Measurements from ENCODE around the gene MPP3. TPM values are rescaled to one million over a fixed set of nuclear protein-coding genes. Genes with fewer than 3 reads are reported as not detected.

MPP3 gene, protein sequence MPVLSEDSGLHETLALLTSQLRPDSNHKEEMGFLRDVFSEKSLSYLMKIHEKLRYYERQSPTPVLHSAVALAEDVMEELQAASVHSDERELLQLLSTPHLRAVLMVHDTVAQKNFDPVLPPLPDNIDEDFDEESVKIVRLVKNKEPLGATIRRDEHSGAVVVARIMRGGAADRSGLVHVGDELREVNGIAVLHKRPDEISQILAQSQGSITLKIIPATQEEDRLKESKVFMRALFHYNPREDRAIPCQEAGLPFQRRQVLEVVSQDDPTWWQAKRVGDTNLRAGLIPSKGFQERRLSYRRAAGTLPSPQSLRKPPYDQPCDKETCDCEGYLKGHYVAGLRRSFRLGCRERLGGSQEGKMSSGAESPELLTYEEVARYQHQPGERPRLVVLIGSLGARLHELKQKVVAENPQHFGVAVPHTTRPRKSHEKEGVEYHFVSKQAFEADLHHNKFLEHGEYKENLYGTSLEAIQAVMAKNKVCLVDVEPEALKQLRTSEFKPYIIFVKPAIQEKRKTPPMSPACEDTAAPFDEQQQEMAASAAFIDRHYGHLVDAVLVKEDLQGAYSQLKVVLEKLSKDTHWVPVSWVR
- 10 to 100 TPM in 1 of 4 donors, 1 to 10 TPM in 3; 5.1 to 10.8 (median 7.8) TPM for total RNA-seq

DNA sequence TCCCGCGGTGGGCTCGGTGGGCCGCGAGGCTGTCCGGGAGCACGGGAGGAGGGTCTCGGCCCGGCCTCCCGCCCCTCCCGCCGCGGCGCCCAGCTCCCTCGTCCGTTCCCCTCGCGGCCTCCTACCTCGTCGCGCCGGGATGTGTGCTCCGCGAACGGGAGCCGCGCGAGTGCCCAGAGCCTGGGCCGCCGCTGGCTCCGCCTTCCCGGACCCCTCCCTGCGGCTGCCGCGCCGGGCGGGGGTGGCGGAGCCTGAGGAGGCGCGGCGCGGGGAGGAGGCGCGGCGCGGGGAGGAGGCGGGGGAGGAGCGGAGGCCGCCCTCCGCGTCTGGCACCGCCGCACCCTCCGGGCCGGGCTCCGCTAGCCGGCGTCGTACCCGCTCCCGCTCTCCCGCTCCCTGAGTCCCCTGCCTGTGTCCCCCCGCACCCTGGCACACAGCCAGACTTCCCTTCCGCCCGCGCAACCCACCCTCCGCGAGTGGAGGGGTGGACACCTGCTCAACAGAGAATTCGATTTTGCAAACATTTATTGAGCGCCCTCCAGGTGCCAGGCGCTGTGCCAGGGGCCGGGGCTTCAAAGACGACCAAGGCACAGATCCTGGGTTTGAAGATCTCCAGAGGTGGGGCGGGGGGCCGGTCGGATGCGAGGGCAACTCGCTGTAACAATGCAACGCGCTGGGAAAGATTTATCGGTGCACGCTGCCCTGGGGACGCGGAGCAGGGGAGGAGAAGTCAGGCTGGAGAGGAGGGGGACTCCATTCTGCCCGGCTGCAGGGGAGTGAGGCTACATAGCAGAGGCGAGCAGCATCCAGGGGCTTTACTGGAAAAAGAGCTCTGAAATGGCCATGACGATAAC, at the start of gene MPP3:
Gene MPP3, minus strand, starts transcription at position 171 of the 854 bp plus-strand sequence. CDS start 1,240 bp downstream, outside the sequence.
- H3K4me3 ChIP-seq, result peak within 1 kb of the TSS; percentile 50 to 95
- ATAC-seq, result peak; percentile 94
- H3K4me1 ChIP-seq, result peaks cover 0 to 30% (median 6%) of the 10 kb centered on the region in 3 donors

DNA sequence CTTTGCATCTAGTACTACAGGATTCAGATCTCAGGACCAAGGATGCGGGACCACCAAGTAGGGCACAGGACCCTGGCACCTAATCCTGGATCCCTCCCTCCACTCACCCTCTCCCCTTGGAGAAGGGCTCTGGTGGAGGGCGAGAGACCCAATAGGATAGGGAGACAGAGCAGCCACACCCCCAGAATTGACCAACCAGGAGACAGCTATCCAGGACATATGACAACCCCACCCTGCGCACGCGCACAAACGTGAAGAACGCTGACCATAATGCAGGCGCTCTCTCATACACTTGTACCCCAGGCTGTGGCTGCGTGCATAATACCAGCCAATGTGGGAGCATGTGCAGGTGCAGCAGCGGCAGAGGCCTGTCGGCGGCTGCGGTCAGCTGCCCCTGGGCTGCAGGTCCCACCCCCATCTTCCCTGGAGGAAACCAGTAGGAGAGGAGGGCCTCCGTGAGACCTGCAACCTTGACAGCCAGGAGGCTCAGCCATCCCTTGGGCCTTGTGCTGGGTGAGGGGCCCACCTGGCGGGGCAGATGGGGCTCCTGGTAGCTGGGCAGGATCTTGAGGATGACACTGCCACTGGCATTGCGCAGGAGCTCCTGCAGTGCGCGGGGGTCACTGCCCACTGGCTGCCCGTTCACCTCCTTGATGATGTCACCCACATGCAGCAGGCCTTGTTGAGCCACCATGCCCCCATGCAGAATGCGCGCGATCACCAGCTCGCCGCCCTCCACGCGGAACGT, 49.0 kb upstream of the MPP3 start:
- WGBS, 2 donors (ENCODE audit: low coverage in 1 of 2), result no CpG with 5 or more reads among the region's 27 CpGs
- no peaks in the 10 kb centered on the region for H3K9me3 ChIP-seq
- no peaks in the 10 kb centered on the region for H3K27me3 ChIP-seq
- H3K27ac ChIP-seq, result no peak overlapping the region
- no peak for ATAC-seq
- H3K4me1 ChIP-seq, result peaks cover 0 to 8% (median 3%) of the 10 kb centered on the region in 3 donors
- TF ChIP-seq POLR2AphosphoS5 (IDR thresholded peaks at IDR 0.05), result no peak
- TF ChIP-seq EP300 (IDR thresholded peaks at IDR 0.05), result no peak
- no peak for TF ChIP-seq POLR2A (IDR thresholded peaks at IDR 0.05)
- TF ChIP-seq, protein P1, sequence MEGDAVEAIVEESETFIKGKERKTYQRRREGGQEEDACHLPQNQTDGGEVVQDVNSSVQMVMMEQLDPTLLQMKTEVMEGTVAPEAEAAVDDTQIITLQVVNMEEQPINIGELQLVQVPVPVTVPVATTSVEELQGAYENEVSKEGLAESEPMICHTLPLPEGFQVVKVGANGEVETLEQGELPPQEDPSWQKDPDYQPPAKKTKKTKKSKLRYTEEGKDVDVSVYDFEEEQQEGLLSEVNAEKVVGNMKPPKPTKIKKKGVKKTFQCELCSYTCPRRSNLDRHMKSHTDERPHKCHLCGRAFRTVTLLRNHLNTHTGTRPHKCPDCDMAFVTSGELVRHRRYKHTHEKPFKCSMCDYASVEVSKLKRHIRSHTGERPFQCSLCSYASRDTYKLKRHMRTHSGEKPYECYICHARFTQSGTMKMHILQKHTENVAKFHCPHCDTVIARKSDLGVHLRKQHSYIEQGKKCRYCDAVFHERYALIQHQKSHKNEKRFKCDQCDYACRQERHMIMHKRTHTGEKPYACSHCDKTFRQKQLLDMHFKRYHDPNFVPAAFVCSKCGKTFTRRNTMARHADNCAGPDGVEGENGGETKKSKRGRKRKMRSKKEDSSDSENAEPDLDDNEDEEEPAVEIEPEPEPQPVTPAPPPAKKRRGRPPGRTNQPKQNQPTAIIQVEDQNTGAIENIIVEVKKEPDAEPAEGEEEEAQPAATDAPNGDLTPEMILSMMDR (IDR thresholded peaks at IDR 0.05), result no peak
- peaks cover 0 to 63% of the 10 kb centered on the region in 2 donors for H3K36me3 ChIP-seq
- no peak overlapping the region for H3K4me3 ChIP-seq

More for the DNA sequence above, at the start of gene MPP3:
- Histone ChIP-seq H3K9me3 (no peaks in the 10 kb centered on the region), H3K36me3 (peaks cover 0 to 32% of the 10 kb centered on the region in 2 donors), H3K27ac (peak within 1 kb of the TSS in 3 of 4 donors; percentile 72 to 88 (median 79)), H3K27me3 (no peaks in the 10 kb centered on the region)
- TF ChIP-seq, protein P1 (IDR thresholded peaks at IDR 0.05), result peak in 1 of 4 experiments; percentile 7
- TF ChIP-seq POLR2AphosphoS5 (IDR thresholded peaks at IDR 0.05), result peak; percentile 55
- TF ChIP-seq EP300 (IDR thresholded peaks at IDR 0.05), result no peak
- TF ChIP-seq POLR2A (IDR thresholded peaks at IDR 0.05), result peak; percentile 37 to 60
- 0 to 5% methylated on average over 3 to 11 of the region's 87 CpGs for WGBS, 2 donors (ENCODE audit: low coverage in 1 of 2)

DNA sequence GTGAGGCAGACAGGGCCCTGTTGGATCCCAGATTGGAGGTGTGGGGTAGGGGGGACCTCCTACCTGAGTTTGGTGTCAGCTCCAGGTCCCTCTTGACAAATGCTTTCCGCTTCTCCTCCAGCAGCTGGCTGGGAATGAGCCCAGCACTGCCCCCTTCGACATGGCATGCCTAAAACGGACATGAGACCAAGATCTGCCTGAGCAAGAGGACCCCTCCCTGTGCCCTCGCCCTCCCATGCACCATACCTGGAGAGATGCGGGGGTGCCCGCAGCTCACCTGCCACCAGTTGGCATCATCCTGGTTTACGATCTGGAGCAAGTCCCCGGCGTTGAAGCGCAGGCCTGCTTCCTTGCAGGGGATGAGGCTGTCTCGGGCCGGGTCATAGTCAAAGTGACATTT, 48.2 kb upstream of the MPP3 start:
- no peaks in the 10 kb centered on the region for H3K27me3 ChIP-seq
- H3K4me3 ChIP-seq, result no peak overlapping the region
- H3K9me3 ChIP-seq, result no peaks in the 10 kb centered on the region
- no peak for ATAC-seq
- H3K27ac ChIP-seq, result no peak overlapping the region
- peaks cover 0 to 8% (median 3%) of the 10 kb centered on the region in 3 donors for H3K4me1 ChIP-seq
- TF ChIP-seq, protein P1 (IDR thresholded peaks at IDR 0.05), result no peak
- TF ChIP-seq EP300 (IDR thresholded peaks at IDR 0.05) (no peak), POLR2AphosphoS5 (IDR thresholded peaks at IDR 0.05) (no peak), POLR2A (IDR thresholded peaks at IDR 0.05) (no peak)
- 93 to 100% methylated on average over 1 to 5 of the region's 12 CpGs for WGBS, 2 donors (ENCODE audit: low coverage in 1 of 2)
- H3K36me3 ChIP-seq, result peaks cover 0 to 70% of the 10 kb centered on the region in 2 donors

DNA sequence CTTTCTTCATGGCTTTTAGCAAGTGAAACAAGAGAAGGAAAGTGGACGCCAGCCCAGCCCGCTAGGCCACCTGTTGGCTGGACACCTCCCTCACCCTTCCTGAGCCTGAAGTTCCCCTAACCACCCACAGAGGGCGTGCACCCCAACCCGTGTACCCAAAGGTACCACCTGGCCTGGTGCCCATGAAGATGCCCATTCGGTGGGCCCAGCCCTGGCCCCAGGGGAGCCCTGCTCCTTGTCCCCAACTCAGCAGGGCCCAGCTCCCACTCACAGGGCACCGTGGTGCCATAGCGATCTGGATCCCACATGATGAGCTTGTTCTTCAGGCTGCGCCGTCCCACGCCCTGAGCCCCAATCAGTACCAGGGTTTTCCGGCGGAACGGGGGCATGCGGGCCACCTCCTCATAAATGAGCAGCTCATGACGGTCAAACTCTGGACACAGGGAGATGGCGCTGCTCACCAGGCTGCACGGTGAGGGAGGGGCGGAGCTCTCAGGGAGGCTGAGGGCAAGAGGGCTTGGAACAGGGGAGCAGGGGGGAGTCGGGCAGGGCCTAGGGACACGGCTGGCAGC, 47.6 kb upstream of the MPP3 start:
- no peak for ATAC-seq
- Histone ChIP-seq H3K4me1 (peaks cover 0 to 8% (median 3%) of the 10 kb centered on the region in 3 donors), H3K27ac (no peak overlapping the region), H3K27me3 (no peaks in the 10 kb centered on the region), H3K4me3 (no peak overlapping the region), H3K36me3 (peaks cover 0 to 77% of the 10 kb centered on the region in 2 donors), H3K9me3 (no peaks in the 10 kb centered on the region)
- 60 to 82% methylated on average over 2 to 3 of the region's 20 CpGs for WGBS, 2 donors (ENCODE audit: low coverage in 1 of 2)
- TF ChIP-seq POLR2A (IDR thresholded peaks at IDR 0.05), result no peak
- no peak for TF ChIP-seq EP300 (IDR thresholded peaks at IDR 0.05)
- TF ChIP-seq, protein P1 (IDR thresholded peaks at IDR 0.05), result peak; percentile 25 to 64 (median 44)
